HCT116 (cell line): ENCODE results near the gene B4GALNT2. TPM values are rescaled to one million over a fixed set of nuclear protein-coding genes. Genes with fewer than 3 reads are reported as not detected.
"Not testable (repeated sequence)": the region's sequence is repeated elsewhere in the genome, so short reads cannot be mapped to it uniquely, and the experiment has no call there.

Source experiments
- ATAC-seq: fragments of 200-7000 bp; cut with Tn5 transposase; 2 replicates; pipeline ENCODE4 v1.9.1; 2020; ENCODE audit warnings: mild to moderate bottlenecking, moderate library complexity
- BruUV-seq: library from RNA; stranded (reverse); fragments of 400-500 nt; replicated peaks from 2 replicates; lab custom pipeline; 2021; lab: Mats Ljungman, UMichigan
- CTCF ChIA-PET: fragments of 300-600 bp; sonication (Branson Sonifier 250); formaldehyde crosslinking; loops from one replicate; lab custom pipeline; 2021; ENCODE audit warnings: antibody characterized with exemption; lab: Charles Lee
- POLR2A ChIA-PET: fragments of 300-600, 350-600 bp; sonication (Branson Sonifier 250); formaldehyde crosslinking; loops from one replicate; lab custom pipeline; 2021; ENCODE audit warnings: antibody characterized with exemption; lab: Charles Lee
- RAD21 ChIA-PET, 2 experiments: fragments of 300-600 bp; sonication (Branson Sonifier 250); formaldehyde crosslinking; loops; one replicate each; lab custom pipeline; 2023; ENCODE audit warnings: low total read pairs in 2 of 2; ENCODE audit not compliant: uncharacterized antibody in 2 of 2, unreplicated experiment in 2 of 2, low non-redundant PET in 1 of 2; lab: Charles Lee
- DNase-seq: peaks from one replicate; pipeline ENCODE4 v3.0.0-alpha.2; 2010; ENCODE audit warnings: low read depth, low spot score
- H2AFZ ChIP-seq: fragments of 200-600 bp; shearing (Covaris generic), sonication (generic); 2 replicates; pipeline ENCODE4 v1.6.1; 2017; ENCODE audit warnings: low read depth, mixed run types, mixed read lengths, antibody characterized with exemption, low read length; ENCODE audit not compliant: poor library complexity, severe bottlenecking
- H3K27ac ChIP-seq: 2 replicates; pipeline ENCODE4 v1.5.1; 2012; ENCODE audit warnings: low read depth, low read length
- H3K27me3 ChIP-seq: fragments of 200-600 bp; sonication (generic); 2 replicates; pipeline ENCODE4 v1.6.1; 2016; ENCODE audit warnings: mixed run types, low read length, mixed read lengths; ENCODE audit not compliant: insufficient read depth
- H3K36me3 ChIP-seq, 2 experiments: fragments of 200-500 bp in 1 of 2; fragments of 200-600 bp in 1 of 2; sonication (Bioruptor generic) in 1 of 2; sonication (generic) in 1 of 2; 2 replicates each; pipeline versions ENCODE4 v1.5.1 to v1.6.1; 2014 to 2016; ENCODE audit warnings: low read length in 2 of 2, inconsistent platforms in 1 of 2, mixed read lengths in 1 of 2, mixed run types in 1 of 2; ENCODE audit not compliant: insufficient read depth in 2 of 2, control insufficient read depth in 1 of 2
- H3K4me1 ChIP-seq, 2 experiments: fragments of 200-600 bp in 1 of 2; sonication (generic) in 1 of 2; 2 replicates each; pipeline versions ENCODE4 v1.5.1 to v1.6.1; 2012 to 2017; ENCODE audit warnings: low read length in 2 of 2, inconsistent platforms in 1 of 2, mild to moderate bottlenecking in 1 of 2, mixed read lengths in 1 of 2, mixed run types in 1 of 2, moderate library complexity in 1 of 2; ENCODE audit not compliant: insufficient read depth in 2 of 2, control insufficient read depth in 1 of 2
- H3K4me2 ChIP-seq: fragments of 200-600 bp; sonication (generic); 2 replicates; pipeline ENCODE4 v1.6.1; 2017; ENCODE audit warnings: mixed run types, low read length, mixed read lengths
- H3K4me3 ChIP-seq, 2 experiments: fragments of 200-600 bp in 1 of 2; sonication (generic) in 1 of 2; replicated peaks in 1 of 2; 2 replicates each; pipeline ENCODE4 v1.5.1; 2011 to 2016; ENCODE audit warnings: low read length in 2 of 2, control low read depth in 1 of 2, low read depth in 1 of 2, mild to moderate bottlenecking in 1 of 2, mixed read lengths in 1 of 2, mixed run types in 1 of 2
- H3K79me2 ChIP-seq: fragments of 200-600 bp; sonication (generic); 2 replicates; pipeline ENCODE4 v1.6.1; 2017; ENCODE audit warnings: mild to moderate bottlenecking, mixed run types, low read length, moderate library complexity, mixed read lengths; ENCODE audit not compliant: insufficient read depth
- H3K9ac ChIP-seq: fragments of 200-600 bp; sonication (generic); 2 replicates; pipeline ENCODE4 v1.6.1; 2016; ENCODE audit warnings: low read length, mixed read lengths
- H3K9me2 ChIP-seq: fragments of 200-600 bp; sonication (generic), shearing (Covaris generic); 2 replicates; pipeline ENCODE4 v1.6.1; 2017; ENCODE audit warnings: mixed run types, mild to moderate bottlenecking, moderate library complexity; ENCODE audit not compliant: insufficient read depth
- H3K9me3 ChIP-seq, 2 experiments: fragments of 200-500 bp in 1 of 2; fragments of 200-600 bp in 1 of 2; sonication (Bioruptor generic) in 1 of 2; sonication (generic) in 1 of 2; 2 replicates each; pipeline ENCODE4 v1.6.1; 2014 to 2017; ENCODE audit warnings: low read length in 2 of 2, mixed read lengths in 2 of 2, inconsistent platforms in 1 of 2, low read depth in 1 of 2, mild to moderate bottlenecking in 1 of 2, mixed run types in 1 of 2, moderate library complexity in 1 of 2; ENCODE audit not compliant: control insufficient read depth in 1 of 2, insufficient read depth in 1 of 2
- H4K20me1 ChIP-seq: fragments of 200-600 bp; sonication (generic), shearing (Covaris generic); 2 replicates; pipeline ENCODE4 v1.6.1; 2017; ENCODE audit warnings: mixed run types, mild to moderate bottlenecking, moderate library complexity; ENCODE audit not compliant: insufficient read depth
- CBX3 ChIP-seq: IDR thresholded peaks from 2 replicates; pipeline ENCODE4 v1.6.1; 2012; ENCODE audit warnings: low read depth
- EGR1 ChIP-seq: IDR thresholded peaks from 2 replicates; pipeline ENCODE4 v1.6.1; 2012; ENCODE audit warnings: low read depth
- ELF1 ChIP-seq: IDR thresholded peaks from 2 replicates; pipeline ENCODE4 v1.6.1; 2012; ENCODE audit warnings: low read depth, borderline replicate concordance
- SIN3A ChIP-seq: IDR thresholded peaks from 2 replicates; pipeline ENCODE4 v1.6.1; 2012; ENCODE audit warnings: low read depth
- YY1 ChIP-seq: IDR thresholded peaks from 2 replicates; pipeline ENCODE4 v1.6.1; 2011; ENCODE audit warnings: low read length, low read depth, moderate library complexity, mild to moderate bottlenecking; ENCODE audit not compliant: insufficient replicate concordance; ENCODE audit errors: extremely low read depth
- intact Hi-C: fragments of 100-400 bp; cut with micrococcal nuclease; formaldehyde crosslinking; loops from 2 replicates; pipeline ENCODE4 v1.10.0; 2022
- total RNA-seq: library from RNA; stranded (reverse); gene quantifications from one replicate; pipeline ENCODE4 v1.2.1, GENCODE V29; 2021; ENCODE audit not compliant: unreplicated experiment
- TF ChIP-seq, protein P1 (sequence below): IDR thresholded peaks from 2 replicates; pipeline ENCODE4 v1.6.1; 2012; ENCODE audit warnings: low read depth
- TF ChIP-seq, protein P2 (sequence below): IDR thresholded peaks from 2 replicates; pipeline ENCODE4 v1.6.1; 2012
- TF ChIP-seq, protein P3 (sequence below): IDR thresholded peaks from 2 replicates; pipeline ENCODE4 v1.6.1; 2011; ENCODE audit warnings: mild to moderate bottlenecking, low read length, moderate library complexity; ENCODE audit not compliant: insufficient replicate concordance; ENCODE audit errors: extremely low read depth

Gene B4GALNT2
- total RNA-seq, 1 experiment from 2014 or later: not detected

DNA sequence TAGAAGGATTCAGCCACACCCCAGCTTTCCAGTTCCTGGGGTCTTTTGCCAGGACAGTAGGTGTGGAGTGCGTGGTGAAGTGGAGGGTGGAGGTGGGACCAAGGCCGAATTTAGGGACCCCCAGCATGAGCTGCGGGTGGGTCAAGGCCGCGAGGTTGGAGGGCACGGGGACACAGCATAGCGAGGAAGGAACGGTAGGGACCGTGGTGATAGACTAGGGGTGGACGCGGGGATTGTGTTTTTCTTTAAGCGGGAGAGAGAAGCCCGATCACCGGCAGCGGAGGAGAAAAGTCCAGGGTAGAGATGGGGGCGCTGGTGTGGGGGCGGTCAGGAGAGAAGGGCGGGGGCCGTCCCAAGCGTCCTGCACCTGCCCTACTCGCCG is 261 bp upstream of the B4GALNT2 start (continued):
- TF ChIP-seq, protein P1, sequence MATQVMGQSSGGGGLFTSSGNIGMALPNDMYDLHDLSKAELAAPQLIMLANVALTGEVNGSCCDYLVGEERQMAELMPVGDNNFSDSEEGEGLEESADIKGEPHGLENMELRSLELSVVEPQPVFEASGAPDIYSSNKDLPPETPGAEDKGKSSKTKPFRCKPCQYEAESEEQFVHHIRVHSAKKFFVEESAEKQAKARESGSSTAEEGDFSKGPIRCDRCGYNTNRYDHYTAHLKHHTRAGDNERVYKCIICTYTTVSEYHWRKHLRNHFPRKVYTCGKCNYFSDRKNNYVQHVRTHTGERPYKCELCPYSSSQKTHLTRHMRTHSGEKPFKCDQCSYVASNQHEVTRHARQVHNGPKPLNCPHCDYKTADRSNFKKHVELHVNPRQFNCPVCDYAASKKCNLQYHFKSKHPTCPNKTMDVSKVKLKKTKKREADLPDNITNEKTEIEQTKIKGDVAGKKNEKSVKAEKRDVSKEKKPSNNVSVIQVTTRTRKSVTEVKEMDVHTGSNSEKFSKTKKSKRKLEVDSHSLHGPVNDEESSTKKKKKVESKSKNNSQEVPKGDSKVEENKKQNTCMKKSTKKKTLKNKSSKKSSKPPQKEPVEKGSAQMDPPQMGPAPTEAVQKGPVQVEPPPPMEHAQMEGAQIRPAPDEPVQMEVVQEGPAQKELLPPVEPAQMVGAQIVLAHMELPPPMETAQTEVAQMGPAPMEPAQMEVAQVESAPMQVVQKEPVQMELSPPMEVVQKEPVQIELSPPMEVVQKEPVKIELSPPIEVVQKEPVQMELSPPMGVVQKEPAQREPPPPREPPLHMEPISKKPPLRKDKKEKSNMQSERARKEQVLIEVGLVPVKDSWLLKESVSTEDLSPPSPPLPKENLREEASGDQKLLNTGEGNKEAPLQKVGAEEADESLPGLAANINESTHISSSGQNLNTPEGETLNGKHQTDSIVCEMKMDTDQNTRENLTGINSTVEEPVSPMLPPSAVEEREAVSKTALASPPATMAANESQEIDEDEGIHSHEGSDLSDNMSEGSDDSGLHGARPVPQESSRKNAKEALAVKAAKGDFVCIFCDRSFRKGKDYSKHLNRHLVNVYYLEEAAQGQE: no peak
- no peak for TF ChIP-seq SIN3A
- no peak for TF ChIP-seq CBX3
- no peak for TF ChIP-seq ELF1
- TF ChIP-seq, protein P2, sequence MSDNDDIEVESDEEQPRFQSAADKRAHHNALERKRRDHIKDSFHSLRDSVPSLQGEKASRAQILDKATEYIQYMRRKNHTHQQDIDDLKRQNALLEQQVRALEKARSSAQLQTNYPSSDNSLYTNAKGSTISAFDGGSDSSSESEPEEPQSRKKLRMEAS: no peak
- TF ChIP-seq EGR1: no peak
- TF ChIP-seq, all 23 proteins: peak for 0

DNA sequence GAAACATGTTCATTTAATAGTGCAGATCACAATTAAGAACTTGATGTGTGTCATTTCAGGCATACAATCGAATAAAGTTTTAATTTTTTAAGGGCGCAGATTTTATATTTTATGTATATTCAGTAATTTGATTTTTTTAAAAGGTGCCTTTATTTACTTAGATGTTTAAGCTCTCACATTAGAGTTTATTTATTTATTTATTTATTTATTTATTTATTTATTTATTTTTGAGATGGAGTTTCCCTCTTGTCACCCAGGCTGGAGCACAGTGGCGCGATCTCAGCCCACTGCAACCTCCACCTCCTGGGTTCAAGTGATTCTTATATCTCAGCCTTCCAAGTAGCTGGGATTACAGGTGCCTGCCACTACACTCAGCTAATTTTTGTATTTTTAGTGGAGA is 3.8 kb downstream of the B4GALNT2 start:
- H3K9me2 ChIP-seq: no peaks in the 10 kb centered on the region
- CTCF ChIA-PET: no interaction called here
- no peaks in the 10 kb centered on the region for H3K36me3 ChIP-seq
- POLR2A ChIA-PET: no interaction called here
- H3K27me3 ChIP-seq: no peaks in the 10 kb centered on the region
- H3K27ac ChIP-seq: no peak overlapping the region
- RAD21 ChIA-PET: no interaction called here
- H3K79me2 ChIP-seq: no peaks in the 10 kb centered on the region
- intact Hi-C loops: no loop called here
- no TSS peak for BruUV-seq
- no peaks in the 10 kb centered on the region for H3K4me1 ChIP-seq
- H3K4me3 ChIP-seq: no peak overlapping the region
- no peaks in the 10 kb centered on the region for H4K20me1 ChIP-seq
- ATAC-seq (no peak), DNase-seq (no peak)
- no peak overlapping the region for H3K9ac ChIP-seq
- H2AFZ ChIP-seq: no peak overlapping the region
- no peak for TF ChIP-seq YY1
- TF ChIP-seq, protein P3, sequence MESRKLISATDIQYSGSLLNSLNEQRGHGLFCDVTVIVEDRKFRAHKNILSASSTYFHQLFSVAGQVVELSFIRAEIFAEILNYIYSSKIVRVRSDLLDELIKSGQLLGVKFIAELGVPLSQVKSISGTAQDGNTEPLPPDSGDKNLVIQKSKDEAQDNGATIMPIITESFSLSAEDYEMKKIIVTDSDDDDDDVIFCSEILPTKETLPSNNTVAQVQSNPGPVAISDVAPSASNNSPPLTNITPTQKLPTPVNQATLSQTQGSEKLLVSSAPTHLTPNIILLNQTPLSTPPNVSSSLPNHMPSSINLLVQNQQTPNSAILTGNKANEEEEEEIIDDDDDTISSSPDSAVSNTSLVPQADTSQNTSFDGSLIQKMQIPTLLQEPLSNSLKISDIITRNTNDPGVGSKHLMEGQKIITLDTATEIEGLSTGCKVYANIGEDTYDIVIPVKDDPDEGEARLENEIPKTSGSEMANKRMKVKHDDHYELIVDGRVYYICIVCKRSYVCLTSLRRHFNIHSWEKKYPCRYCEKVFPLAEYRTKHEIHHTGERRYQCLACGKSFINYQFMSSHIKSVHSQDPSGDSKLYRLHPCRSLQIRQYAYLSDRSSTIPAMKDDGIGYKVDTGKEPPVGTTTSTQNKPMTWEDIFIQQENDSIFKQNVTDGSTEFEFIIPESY: no peak
- H3K4me2 ChIP-seq: no peak overlapping the region
- H3K9me3 ChIP-seq: no peaks in the 10 kb centered on the region

DNA sequence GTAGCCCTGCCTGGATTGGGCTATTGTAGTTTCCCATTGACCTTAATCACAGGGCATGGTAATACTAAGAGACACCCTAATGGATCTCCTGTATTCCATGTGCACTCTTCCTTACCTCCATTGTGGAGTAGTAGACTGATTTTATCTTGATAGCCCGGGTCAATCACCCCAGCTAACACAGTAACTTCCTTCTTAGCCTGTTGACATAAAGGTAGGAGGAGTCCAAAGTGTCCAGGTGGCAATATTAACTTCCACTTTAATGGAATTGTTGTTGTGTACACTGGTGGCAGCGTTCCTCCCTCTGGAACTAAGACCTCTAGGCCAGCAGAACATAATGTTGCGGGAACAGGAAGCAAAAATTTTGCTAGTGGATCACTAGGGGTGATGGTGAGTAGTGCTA is 13.1 kb downstream of the B4GALNT2 start:
- H3K27me3 ChIP-seq, H3K27ac ChIP-seq, RAD21 ChIA-PET, H2AFZ ChIP-seq, POLR2A ChIA-PET, H4K20me1 ChIP-seq, H3K9ac ChIP-seq, H3K4me3 ChIP-seq, H3K9me2 ChIP-seq, intact Hi-C loops, H3K36me3 ChIP-seq, H3K79me2 ChIP-seq, H3K9me3 ChIP-seq, ATAC-seq, CTCF ChIA-PET, BruUV-seq, H3K4me2 ChIP-seq, DNase-seq: not testable (repeated sequence)
- peaks cover 0 to 16% of the 10 kb centered on the region in 2 experiments; a peak in 2 of 4 replicates for H3K4me1 ChIP-seq
